Measurements from ENCODE around the gene DUSP14.

GRCh38 chr17:37465069-37465616 is 24.5 kb upstream of the DUSP14 start:
- no peak for TF ChIP-seq POLR2A (IDR thresholded peaks at IDR 0.05; ENCODE audit: low read depth, low read length)
- TF ChIP-seq POLR2AphosphoS5 (IDR thresholded peaks at IDR 0.05; ENCODE audit: low read depth, low read length) = no peak
- TF ChIP-seq TAF1 (IDR thresholded peaks at IDR 0.05; ENCODE audit: low read depth, low read length) = no peak
